HuH-7.5 (cell line): ENCODE data around the gene SUPT5H.
A peak's percentile ranks its signal among the peaks of the same experiment; 100 is the strongest.
"Not testable (repeated sequence)": the region's sequence is repeated elsewhere in the genome, so short reads cannot be mapped to it uniquely, and the experiment has no call there.

Experiments used
- DNase-seq: peaks from one replicate; pipeline ENCODE4 v3.0.0; 2011; ENCODE audit warnings: low spot score

The SUPT5H gene

GRCh38 chr19:39465956-39466747 is 20.8 kb downstream of the SUPT5H start:
- no peak for DNase-seq

DNA sequence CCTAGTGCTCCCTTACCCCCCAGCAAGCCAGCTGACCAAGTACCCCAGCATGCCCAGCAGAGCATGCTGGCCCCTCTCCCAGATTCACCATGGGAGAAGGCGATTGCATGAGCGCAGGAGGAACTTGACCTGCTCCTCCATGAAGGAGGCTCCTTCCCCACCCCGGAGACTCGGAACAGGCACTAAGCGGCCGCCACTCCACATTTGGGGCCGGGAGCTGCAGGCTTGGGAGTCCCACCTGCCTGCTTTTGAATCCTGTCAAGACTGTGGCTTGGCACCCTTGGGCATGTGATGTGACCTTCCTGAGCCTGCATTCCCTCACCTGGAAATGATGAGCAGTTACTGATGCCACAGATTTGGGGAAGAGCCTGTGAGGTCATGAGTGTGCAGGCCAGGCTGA is 22.6 kb downstream of the SUPT5H start:
- DNase-seq = no peak

DNA sequence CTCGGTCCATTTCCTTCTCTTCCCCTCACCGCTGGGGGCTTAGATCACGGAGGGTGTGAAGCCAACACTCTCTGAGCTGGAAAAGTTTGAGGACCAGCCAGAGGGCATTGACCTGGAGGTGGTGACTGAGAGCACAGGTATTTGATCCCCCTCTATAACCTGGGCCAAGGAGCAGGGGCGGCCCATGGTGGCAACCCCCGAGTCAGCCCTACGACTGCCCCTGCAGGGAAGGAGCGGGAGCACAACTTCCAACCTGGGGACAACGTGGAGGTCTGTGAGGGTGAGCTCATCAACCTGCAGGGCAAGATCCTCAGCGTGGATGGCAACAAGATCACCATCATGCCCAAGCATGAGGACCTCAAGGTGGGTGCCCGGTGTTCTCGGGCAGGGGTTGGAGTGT is 23.7 kb downstream of the SUPT5H start:
- DNase-seq = no peak

- DNase-seq = no peak
These were observed 24.2 kb downstream of the SUPT5H start for GRCh38 chr19:39469567-39469966.

DNA sequence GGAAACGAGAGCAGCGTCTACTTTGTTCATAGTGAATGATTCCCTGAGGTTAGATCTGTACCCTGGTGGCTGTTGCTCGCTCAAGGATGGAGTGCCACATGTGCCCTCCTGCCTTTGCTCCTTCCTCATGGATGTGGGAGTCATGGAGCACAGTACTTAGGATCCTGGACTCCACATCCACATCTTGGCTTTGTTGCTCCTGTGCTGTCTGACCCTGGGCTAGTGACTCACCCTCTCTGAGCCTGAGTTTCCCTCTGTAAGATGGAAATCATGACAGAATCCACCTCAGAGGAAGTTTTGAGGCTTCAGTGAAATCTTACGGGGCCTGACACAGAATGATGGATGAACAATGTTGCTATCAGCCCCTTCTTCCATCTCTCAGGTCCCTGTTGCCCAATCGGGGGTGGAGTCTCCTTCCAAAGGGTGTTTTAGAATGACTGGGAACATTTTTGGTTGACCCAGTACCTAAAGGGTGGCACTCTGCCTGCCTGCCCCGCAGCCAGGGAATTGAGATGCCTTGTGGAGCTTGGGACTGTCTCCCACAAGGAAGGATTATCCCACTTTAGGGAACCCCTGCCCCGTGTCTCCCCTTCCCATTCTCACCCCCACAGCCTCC is 25.4 kb downstream of the SUPT5H start:
- no peak for DNase-seq

DNA sequence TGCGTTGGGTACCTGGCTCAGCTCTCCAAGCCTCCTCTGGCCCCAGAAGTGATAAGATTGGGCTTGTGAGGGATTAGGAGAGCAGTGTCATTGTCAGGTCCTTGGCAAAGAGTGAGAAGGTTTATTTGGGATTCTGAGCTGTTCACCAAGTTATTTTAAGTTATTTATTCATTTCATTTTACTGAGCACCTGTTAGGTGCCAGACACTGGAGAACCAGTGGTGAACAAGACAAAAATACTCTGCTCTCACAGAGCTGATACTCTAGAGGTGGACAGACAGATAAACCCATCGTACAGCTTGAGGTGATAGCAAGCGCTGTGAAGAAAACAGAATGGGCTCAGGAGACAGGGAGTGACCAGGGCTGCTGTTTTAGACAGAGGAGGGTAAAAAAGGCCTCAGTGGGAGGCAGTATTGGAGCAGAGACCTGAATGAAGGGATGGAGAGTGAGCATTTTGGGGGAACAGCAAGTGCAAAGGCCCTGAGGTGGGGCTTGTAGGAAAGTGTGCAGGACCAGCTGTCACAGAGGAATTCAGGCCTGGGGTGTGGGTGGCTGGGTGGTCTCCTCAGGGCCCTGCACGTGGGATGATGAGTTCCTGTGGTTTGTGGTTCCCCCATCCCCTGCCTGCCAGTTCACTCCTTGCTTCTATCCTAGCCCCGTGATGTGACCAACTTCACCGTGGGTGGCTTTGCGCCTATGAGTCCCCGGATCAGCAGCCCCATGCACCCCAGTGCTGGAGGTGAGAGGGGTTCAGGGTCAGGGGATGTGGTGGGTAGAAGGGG is 26.6 kb downstream of the SUPT5H start:
- DNase-seq = no peak

DNA sequence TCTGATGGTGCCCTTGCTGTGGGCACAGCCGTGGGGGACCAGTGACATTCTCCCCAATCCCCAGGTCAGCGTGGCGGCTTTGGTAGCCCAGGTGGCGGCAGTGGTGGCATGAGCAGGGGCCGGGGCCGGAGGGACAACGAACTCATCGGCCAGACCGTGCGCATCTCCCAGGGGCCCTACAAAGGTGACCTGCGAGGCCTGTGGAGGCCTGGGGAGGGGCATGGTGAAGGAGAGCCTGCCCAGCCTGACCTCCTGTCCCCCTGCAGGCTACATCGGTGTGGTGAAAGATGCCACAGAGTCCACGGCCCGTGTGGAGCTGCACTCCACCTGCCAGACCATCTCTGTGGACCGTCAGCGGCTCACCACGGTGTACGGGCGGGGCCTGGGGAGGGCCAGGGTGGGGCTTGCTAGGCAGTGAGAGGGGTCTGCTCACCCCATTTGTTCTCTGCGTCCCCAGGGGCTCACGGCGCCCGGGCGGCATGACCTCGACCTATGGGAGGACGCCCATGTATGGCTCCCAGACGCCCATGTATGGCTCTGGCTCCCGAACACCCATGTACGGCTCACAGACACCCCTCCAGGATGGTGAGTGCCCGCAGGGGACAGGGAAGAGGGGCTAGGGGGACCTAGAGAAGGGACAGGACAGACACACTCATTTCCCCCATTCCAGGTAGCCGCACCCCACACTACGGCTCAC is 27.5 kb downstream of the SUPT5H start:
- no peak for DNase-seq

GRCh38 chr19:39473443-39473960 is 28.1 kb downstream of the SUPT5H start:
- DNase-seq = no peak

- DNase-seq = peak; percentile 78
These were observed 28.8 kb downstream of the SUPT5H start for GRCh38 chr19:39474139-39474620.

GRCh38 chr19:39475748-39476147 is 30.4 kb downstream of the SUPT5H start:
- no peak for DNase-seq

DNA sequence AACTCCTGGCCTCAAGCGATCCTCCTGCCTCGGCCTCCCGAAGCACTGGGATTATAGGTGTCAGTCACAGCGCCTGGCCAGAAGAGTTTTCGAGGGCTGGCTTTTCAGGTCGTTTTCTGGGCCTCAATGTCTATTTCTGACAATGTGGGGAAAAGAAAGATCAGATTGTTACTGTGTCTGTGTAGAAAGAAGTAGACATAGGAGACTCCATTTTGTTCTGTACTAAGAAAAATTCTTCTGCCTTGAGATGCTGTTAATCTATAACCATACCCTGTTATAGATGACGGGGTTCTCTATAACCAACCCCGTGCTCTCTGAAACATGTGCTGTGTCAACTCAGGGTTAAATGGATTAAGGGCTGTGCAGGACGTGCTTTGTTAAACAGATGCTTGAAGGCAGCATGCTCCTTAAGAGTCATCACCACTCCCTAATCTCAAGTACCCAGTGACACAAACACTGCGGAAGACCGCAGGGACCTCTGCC is 34.0 kb downstream of the SUPT5H start:
- DNase-seq = not testable (repeated sequence)

DNA sequence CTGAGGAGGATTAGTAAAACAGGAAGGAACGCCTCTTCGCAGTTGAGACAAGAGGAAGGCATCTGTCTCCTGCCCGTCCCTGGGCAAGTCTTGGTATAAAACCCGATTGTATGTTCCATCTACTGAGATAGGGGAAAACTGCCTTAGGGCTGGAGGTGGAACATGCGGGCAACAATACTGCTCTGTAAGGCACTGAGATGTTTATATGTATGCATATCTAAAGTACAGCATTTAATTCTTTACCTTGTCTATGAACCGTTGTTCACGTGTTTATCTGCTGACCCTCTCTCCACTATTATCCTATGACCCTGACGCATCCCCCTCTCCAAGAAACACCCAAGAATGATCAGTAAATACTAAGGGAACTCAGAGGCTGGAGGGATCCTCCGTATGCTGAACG is 34.5 kb downstream of the SUPT5H start:
- no peak for DNase-seq

GRCh38 chr19:39480337-39481228 is 35.2 kb downstream of the SUPT5H start, which contains the start of gene TIMM50:
TIMM50 (plus strand) TSS chr19:39480838; CDS start chr19:39480854, 16 bp downstream.
- peak; percentile 91 for DNase-seq

GRCh38 chr19:39481229-39481545 is 35.8 kb downstream of the SUPT5H start:
- no peak for DNase-seq

DNA sequence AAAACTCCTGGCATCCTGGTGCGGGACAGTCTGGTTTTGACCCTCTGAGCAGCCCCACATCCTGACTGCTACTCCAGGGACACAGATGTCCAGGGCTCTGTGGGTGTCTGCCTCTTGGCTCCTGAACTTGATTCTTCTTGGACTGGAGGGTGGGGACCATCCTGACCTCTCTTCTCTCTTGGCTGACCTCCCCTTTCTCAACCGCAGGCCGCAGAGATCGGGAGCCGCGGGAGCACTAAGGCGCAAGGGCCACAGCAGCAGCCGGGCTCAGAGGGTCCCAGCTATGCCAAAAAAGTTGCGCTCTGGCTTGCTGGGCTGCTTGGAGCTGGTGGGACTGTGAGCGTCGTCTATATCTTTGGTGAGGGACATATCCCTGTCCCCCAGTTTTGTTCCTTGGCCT is 36.3 kb downstream of the SUPT5H start:
- no peak for DNase-seq

- DNase-seq = no peak
These were observed 37.8 kb downstream of the SUPT5H start for GRCh38 chr19:39483141-39483540.

DNA sequence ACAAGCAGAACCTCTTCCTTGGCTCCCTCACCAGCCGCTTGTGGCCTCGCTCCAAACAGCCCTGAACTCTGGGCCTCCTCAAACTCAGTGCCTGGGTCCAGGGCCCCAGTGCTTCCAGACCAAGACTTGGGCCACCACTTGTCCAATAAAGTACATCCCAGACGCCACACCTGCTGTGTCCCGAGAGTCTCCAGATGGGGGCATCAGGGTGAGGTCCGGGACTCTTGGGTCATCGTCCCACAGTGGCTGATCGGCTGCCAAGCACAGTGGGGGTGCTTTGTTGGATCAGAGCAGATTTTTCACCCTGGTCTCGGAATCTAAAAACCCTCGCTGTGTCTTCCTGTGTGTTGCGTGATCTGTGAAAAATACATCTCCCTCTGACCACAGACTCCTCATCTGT is 44.4 kb downstream of the SUPT5H start:
- no peak for DNase-seq

GRCh38 chr19:39492225-39492624 is 46.8 kb downstream of the SUPT5H start:
- no peak for DNase-seq

DNA sequence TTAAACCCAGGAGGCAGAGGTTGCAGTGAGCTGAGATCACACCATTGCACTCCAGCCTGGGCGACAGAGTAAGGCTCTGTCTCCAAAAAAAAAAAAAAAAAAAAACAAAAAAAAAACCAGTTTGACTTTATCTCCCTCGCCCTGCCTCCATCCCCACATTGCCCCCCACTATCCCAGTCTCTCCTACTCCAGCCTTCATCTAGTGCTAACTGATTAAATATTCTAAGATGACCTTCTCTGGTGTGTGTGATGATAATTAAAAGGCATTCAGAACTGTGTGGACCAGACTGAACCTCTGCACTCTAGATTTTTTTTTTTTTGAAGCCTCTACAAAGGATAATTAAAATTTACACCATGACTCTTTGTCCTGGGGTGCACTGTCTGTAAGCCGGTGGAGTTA is 47.4 kb downstream of the SUPT5H start:
- no peak for DNase-seq

DNA sequence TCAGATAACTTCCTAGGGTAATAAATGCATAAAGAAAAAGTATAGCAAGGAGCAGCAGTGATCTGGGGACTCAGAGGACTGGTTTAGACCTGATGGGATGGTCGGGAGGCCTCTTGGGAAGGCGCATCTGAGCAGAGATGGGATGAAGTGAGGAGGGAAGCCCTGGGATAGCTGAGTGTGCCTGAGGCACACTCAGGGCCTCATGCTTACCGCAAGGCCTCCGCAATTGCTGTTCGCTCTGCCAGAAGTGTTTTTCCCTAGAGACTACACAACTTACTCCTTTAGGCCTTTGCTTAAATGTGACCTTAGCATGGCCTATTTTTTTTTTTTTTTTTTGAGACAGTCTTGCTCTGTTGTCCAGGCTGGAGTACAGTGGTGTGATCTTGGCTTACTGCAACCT is 49.3 kb downstream of the SUPT5H start:
- no peak for DNase-seq

DNA sequence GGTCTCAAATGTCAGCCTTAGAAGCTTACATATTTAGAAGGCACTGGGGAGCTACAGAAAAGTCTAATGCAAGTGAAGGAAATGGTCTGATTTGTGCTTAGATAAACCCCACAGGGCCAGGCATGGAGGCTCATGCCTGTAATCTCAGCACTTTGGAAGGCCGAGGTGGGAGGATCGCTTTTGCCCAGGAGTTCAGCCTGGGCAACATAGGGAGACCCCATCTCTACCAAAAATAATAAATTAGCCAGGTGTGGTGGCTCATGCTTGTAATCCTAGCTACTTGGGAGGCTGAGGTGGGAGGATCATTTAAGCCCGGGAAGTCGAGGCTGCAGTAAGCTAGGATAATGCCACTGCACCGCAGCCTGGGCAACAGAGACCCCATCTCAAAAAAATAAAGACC is 50.7 kb downstream of the SUPT5H start:
- DNase-seq = no peak
